Measurements from ENCODE around the gene PLCB4. TPM values are rescaled to one million over a fixed set of nuclear protein-coding genes. Genes with fewer than 3 reads are reported as not detected.

PLCB4 gene
- total RNA-seq, 4 donors from 2014 or later: 2.3 to 3.9 (median 3.3) TPM

GRCh38 chr20:9474835-9475415, 406.0 kb downstream of the PLCB4 start:
- H3K27ac ChIP-seq: no peak overlapping the region
- no peaks in the 10 kb centered on the region for H3K4me1 ChIP-seq
- in situ Hi-C loops (cut with MboI; ENCODE audit: low sequenced_read_pairs in 4 of 4): no loop called here
- no peak for TF ChIP-seq POLR2A (IDR thresholded peaks at IDR 0.05)
- TF ChIP-seq, protein P1, sequence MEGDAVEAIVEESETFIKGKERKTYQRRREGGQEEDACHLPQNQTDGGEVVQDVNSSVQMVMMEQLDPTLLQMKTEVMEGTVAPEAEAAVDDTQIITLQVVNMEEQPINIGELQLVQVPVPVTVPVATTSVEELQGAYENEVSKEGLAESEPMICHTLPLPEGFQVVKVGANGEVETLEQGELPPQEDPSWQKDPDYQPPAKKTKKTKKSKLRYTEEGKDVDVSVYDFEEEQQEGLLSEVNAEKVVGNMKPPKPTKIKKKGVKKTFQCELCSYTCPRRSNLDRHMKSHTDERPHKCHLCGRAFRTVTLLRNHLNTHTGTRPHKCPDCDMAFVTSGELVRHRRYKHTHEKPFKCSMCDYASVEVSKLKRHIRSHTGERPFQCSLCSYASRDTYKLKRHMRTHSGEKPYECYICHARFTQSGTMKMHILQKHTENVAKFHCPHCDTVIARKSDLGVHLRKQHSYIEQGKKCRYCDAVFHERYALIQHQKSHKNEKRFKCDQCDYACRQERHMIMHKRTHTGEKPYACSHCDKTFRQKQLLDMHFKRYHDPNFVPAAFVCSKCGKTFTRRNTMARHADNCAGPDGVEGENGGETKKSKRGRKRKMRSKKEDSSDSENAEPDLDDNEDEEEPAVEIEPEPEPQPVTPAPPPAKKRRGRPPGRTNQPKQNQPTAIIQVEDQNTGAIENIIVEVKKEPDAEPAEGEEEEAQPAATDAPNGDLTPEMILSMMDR (IDR thresholded peaks at IDR 0.05 in 4 of 5, conservative IDR thresholded peaks at IDR 0.05 in 1 of 5): no peak
- no peaks in the 10 kb centered on the region for H3K9me3 ChIP-seq
- no peaks in the 10 kb centered on the region for H3K36me3 ChIP-seq
- no peak for ATAC-seq
- H3K27me3 ChIP-seq: no peaks in the 10 kb centered on the region
- DNase-seq: no peak
- intact Hi-C loops (cut with DNase I; ENCODE audit: low total_unique reads): no loop called here
- H3K4me3 ChIP-seq: no peak overlapping the region

DNA sequence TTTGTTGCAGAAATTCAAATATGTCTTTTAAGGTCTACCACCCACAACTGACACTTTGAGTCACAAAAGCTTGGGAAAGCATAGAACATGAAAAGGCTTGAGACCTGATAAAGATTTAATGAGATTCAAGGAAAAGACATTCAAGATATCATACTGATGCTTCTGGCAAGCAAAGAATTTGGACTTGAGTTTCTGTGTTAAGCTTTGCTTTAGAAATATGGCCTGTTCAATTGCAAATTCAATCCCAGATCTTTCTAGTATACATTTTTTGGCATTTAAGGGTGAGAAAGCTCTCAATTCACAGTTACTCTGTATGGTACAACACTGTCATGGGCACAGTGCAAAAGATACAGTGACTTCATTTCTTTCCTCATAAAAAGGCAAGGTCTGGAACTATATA, 406.6 kb downstream of the PLCB4 start:
- H3K9me3 ChIP-seq: no peaks in the 10 kb centered on the region
- no peak overlapping the region for H3K4me3 ChIP-seq
- no peak for ATAC-seq
- TF ChIP-seq, protein P1 (IDR thresholded peaks at IDR 0.05 in 4 of 5, conservative IDR thresholded peaks at IDR 0.05 in 1 of 5): no peak
- no peak for TF ChIP-seq POLR2A (IDR thresholded peaks at IDR 0.05)
- no peak overlapping the region for H3K27ac ChIP-seq
- intact Hi-C loops (cut with DNase I; ENCODE audit: low total_unique reads) (no loop called here), in situ Hi-C loops (cut with MboI; ENCODE audit: low sequenced_read_pairs in 4 of 4) (no loop called here)
- no peaks in the 10 kb centered on the region for H3K27me3 ChIP-seq
- H3K36me3 ChIP-seq: no peaks in the 10 kb centered on the region
- DNase-seq: no peak
- H3K4me1 ChIP-seq: no peaks in the 10 kb centered on the region

GRCh38 chr20:9476174-9476573, 407.3 kb downstream of the PLCB4 start:
- Histone ChIP-seq H3K4me3 (no peak overlapping the region), H3K4me1 (no peaks in the 10 kb centered on the region), H3K9me3 (no peaks in the 10 kb centered on the region), H3K36me3 (no peaks in the 10 kb centered on the region), H3K27ac (no peak overlapping the region), H3K27me3 (no peaks in the 10 kb centered on the region)
- in situ Hi-C loops (cut with MboI; ENCODE audit: low sequenced_read_pairs in 4 of 4): no loop called here
- DNase-seq (no peak), ATAC-seq (no peak)
- no peak for TF ChIP-seq POLR2A (IDR thresholded peaks at IDR 0.05)
- TF ChIP-seq, protein P1 (IDR thresholded peaks at IDR 0.05 in 4 of 5, conservative IDR thresholded peaks at IDR 0.05 in 1 of 5): no peak
- intact Hi-C loops (cut with DNase I; ENCODE audit: low total_unique reads): no loop called here

DNA sequence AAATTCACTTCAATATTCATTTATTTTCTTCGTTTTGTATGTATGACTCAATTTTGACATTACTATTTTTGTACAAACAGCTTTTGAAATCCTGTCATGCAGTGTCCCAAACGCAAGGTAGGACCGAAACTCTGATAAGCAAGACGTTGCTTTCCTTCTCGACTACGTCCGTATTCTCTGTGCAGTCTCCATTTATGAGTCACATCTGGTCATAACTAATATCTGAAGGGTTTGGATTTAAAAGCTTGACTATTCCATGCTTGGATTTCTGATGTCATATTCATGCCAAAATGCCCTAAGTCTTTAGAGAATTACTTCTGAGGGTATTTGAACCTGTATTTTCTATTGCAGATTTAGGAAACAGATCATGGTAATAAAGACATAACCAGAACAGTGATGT, 407.8 kb downstream of the PLCB4 start:
- no peaks in the 10 kb centered on the region for H3K36me3 ChIP-seq

More for the DNA sequence above, 407.8 kb downstream of the PLCB4 start:
- Histone ChIP-seq H3K27me3 (no peaks in the 10 kb centered on the region), H3K4me3 (no peak overlapping the region), H3K4me1 (no peaks in the 10 kb centered on the region), H3K27ac (no peak overlapping the region), H3K9me3 (no peaks in the 10 kb centered on the region)
- DNase-seq (no peak), ATAC-seq (no peak)
- intact Hi-C loops (cut with DNase I; ENCODE audit: low total_unique reads) (no loop called here), in situ Hi-C loops (cut with MboI; ENCODE audit: low sequenced_read_pairs in 4 of 4) (no loop called here)
- no peak for TF ChIP-seq POLR2A (IDR thresholded peaks at IDR 0.05)
- TF ChIP-seq, protein P1 (IDR thresholded peaks at IDR 0.05 in 4 of 5, conservative IDR thresholded peaks at IDR 0.05 in 1 of 5): no peak

Measured in gastrocnemius medialis (tissue), 4 donors.